Pons (tissue), 1 donor: ENCODE results near the gene CALD1.
A peak's percentile ranks its signal among the peaks of the same experiment; 100 is the strongest.
"Not testable (repeated sequence)": the region's sequence is repeated elsewhere in the genome, so short reads cannot be mapped to it uniquely, and the experiment has no call there.

Source experiments
- DNase-seq: peaks from one replicate; pipeline ENCODE4 v3.0.0-alpha.2; 2016; ENCODE audit warnings: low spot score

CALD1 gene

GRCh38 chr7:134948736-134949135 lies 169.3 kb downstream of the CALD1 start:
- DNase-seq: no peak

GRCh38 chr7:134949171-134949570 lies 169.7 kb downstream of the CALD1 start:
- no peak for DNase-seq

GRCh38 chr7:134954197-134955082 lies 175.0 kb downstream of the CALD1 start:
- peak; percentile 64 for DNase-seq

DNA sequence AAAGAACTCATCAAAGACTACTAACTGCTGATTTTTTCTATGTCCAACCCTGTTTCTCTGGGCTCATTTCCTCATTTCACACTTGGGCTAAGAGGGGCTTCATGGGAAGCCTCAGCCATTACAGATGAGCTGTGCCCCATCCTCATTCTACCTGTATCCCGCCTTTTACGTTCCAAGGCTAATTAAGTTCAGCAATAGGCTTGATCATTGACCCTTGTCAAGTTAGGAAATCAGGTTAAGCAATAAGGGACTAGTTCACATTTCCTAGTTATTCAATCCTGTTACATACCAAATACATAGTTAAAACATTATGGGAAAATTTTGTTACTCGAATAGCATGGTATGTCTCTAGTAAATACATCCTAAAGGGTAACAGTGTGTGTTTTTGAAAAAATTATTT lies 177.6 kb downstream of the CALD1 start:
- no peak for DNase-seq

DNA sequence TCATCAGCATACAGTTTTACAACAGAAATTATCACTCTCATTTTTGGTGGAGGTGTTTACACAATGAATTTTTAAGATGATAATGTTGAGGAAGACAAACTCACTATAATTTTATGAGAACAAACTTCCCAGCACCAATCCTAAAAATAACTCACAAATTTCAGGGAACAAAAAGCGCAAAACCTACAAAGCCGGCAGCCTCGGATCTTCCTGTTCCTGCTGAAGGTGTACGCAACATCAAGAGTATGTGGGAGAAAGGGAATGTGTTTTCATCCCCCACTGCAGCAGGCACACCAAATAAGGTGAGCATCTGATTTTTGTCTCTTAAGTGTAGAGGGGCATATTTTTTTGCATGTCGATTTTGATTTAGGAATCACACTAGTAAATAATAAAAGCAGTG lies 180.4 kb downstream of the CALD1 start:
- DNase-seq: no peak

GRCh38 chr7:134962270-134962780 lies 182.9 kb downstream of the CALD1 start:
- DNase-seq: no peak

DNA sequence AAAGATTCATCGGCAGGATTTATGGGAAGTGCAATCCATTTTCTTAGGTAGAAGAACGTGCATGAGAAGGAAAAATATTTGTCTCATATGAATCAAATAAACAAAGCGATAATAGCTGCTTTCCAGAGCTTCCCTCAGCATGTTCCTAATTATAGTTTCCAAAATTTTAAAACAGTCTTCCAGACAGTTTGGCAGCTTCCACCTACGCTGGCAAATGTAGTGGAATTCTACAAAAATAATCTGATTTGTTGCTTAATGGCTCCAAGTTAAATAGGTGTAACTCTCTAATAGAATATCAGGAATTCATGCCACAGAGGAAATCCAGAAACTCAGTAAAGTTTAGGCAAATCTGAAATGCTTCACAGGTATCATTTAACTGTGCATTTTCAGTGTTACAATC lies 183.6 kb downstream of the CALD1 start:
- no peak for DNase-seq

DNA sequence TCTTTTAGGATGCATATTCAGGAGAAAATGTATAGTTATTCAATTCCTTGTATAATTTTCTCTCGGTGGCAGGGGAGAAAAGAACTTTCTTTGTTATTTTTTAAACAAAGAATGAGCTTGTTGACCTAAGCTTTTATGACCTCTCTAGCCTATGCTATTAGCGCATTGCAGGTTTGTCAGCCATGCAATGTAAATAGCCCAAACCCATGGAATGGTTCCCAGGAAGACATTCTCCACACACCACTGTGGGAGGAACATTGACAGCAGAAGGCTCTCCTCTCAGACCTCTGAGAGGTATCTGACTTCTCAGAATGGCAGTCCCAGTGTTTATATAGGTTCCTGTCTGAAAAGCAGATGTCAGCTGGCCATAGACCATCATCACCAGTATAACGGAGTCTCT lies 187.3 kb downstream of the CALD1 start:
- DNase-seq: no peak

- no peak for DNase-seq
Measured at GRCh38 chr7:134968110-134968509, 188.7 kb downstream of the CALD1 start.

GRCh38 chr7:134981645-134982044 lies 202.2 kb downstream of the CALD1 start:
- not testable (repeated sequence) for DNase-seq

- no peak for DNase-seq
Measured at GRCh38 chr7:134985894-134986362, 206.5 kb downstream of the CALD1 start.

GRCh38 chr7:134986363-134987251 lies 207.2 kb downstream of the CALD1 start, which contains the start of gene AGBL3:
TSS of gene AGBL3 (plus strand) at chr7:134986508. CDS start at chr7:134987934, 1,426 bp downstream.
- peak; percentile 91 for DNase-seq

GRCh38 chr7:134988161-134988560 lies 208.7 kb downstream of the CALD1 start:
- no peak for DNase-seq

DNA sequence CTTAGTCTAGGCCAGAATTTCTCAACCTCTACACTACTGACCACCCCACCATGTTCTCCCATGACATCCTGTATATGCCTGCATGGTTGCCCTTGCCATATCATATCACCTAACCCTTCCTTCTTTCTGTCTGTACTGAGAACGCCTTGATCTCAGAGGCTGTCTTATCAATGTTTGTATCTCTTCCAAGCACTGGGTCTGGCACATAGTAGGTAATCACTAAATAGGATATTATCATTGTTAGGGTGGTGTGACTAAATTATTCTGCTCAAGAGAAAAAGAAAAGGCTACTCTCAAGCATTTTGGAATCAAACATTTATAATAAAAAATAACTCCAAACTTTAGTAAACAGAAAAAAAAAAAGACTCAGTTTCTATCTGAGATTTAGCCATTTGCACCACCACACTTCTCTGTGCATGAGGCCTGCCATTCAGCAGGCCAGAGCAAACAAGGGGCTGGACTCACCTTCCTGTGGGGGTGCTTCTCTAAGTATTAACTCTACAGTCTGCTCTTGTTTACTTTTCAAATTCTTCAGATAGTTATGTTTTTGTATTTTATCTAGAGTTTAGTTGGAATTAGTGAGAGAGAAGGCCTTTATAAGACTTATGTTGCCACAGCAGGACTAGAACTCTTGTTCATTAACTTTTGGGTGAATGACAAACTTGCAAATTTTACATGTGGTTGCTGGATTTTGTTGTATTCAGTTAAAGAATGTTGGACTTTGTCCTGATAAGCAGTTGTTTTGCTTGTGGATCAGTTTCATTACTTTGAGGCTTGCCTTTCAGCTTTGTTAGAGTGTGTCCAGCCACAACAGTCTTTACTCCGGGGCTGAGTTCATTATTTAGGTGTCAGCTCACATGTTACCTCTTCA lies 212.3 kb downstream of the CALD1 start:
- DNase-seq: no peak

- DNase-seq: no peak
Measured at GRCh38 chr7:134992626-134993179, 213.3 kb downstream of the CALD1 start.

DNA sequence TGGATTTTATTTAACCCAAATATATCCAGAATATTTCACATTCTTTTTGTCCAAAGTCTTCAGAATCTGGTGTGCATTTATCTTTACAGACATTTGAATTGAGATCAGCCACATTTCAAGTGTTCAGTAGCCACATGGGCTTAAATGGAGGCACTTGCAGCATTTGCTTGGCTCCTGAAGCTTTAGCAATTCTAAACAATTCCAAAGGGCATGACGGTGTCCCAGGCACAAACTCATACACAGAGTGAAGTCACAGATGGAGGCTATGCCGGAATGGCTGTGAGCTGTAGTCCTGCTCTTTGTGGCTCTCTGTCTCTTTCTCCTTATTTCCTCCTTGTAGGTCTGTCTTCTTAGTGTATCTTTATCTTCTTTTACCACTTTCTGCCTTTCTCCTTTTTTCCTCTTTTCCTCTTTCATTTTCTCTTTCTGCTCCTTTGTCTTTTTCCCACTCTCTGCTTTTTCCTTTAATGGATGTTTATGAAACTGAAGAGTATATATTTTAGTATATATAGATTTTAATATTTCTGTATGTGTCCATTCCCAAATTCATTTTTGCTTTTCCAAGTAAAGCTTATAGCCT lies 214.5 kb downstream of the CALD1 start:
- DNase-seq: no peak

GRCh38 chr7:134995239-134996096 lies 216.0 kb downstream of the CALD1 start:
- DNase-seq: no peak

DNA sequence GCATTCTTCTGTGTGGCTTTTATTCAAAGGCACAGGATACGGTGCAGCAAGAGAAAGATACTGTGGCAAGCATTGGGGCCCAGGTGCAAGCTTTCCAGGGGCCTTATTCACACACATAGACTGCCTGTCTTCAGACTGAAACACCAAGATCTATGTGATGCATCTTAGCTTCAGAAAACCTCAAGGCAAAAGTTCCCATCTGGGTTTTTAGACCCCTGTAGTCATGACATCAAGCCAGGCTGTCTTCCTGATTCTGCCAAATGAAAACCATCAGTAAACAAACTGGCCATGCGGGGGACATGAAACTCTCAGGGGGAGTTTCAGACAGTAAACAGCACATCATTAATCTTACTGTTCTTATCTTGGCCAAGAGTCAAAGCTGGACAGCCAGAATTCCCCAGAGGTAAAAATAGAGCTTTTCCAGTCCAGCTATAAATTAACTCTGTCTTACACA lies 216.7 kb downstream of the CALD1 start:
- no peak for DNase-seq

DNA sequence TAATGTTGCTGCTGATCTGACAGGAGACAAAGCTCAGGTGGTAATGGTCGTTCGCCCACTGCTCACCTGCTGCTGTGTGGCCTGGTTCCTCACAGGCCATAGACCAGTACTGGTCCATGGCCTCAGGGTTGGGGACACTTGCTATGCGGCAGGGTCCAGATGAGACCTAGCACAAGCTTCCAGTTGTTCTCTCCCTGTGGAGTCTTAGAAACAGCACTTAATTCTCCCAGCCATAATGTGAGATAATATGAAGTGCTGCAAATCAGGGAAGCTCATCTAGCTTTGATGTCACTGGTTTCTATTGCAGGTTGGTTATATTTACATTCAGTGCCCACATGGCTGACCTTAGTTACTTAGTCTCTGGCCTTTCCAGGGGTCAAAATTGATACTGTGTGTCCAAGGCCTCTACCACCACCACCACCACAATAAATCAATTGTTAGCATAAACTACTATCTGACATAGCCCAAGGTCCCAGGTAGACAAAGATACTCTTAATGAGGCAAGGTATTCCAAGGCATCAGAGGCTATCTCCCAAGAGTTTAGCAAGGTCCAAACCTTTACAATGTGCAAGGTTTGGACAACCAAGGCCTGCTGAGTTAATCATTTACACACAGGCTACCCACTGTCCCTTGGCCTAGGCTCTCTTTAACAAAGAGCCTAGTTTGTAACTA lies 217.9 kb downstream of the CALD1 start:
- DNase-seq: no peak
